ENCODE data around the gene ZNF407. TPM values are rescaled to one million over a fixed set of nuclear protein-coding genes. Genes with fewer than 3 reads are reported as not detected.

The ZNF407 gene
- polyA plus RNA-seq, 6 donors from 2014 or later = 1.6 to 9.5 (median 4.9) TPM

- no peak for ATAC-seq (ENCODE audit: low read depth in 2 of 2)
- Mint-ChIP-seq H3K27me3 (no peaks in the 10 kb centered on the region), H3K27ac (peak overlapping the region in 1 of 6 donors; percentile 84), H3K4me1 (peaks cover 0 to 13% (median 0%) of the 10 kb centered on the region in 3 donors), H3K36me3 (peaks cover 44 to 65% of the 10 kb centered on the region in 2 donors), H3K4me3 (no peak overlapping the region), H3K9me3 (peaks cover 0 to 20% (median 12%) of the 10 kb centered on the region in 7 donors)
- no peak for DNase-seq
Measured at GRCh38 chr18:74674487-74674886, 76.8 kb downstream of the ZNF407 start.

GRCh38 chr18:74679006-74679678 is 81.5 kb downstream of the ZNF407 start:
- H3K27ac Mint-ChIP-seq = peak overlapping the region in 1 of 6 donors; percentile 6
- no peak for DNase-seq
- ATAC-seq (ENCODE audit: low read depth in 2 of 2) = no peak
- H3K4me3 Mint-ChIP-seq = no peak overlapping the region
- peaks cover 34 to 48% of the 10 kb centered on the region in 2 donors for H3K36me3 Mint-ChIP-seq
- H3K4me1 Mint-ChIP-seq = peaks cover 0 to 6% (median 4%) of the 10 kb centered on the region in 3 donors
- no peaks in the 10 kb centered on the region for H3K27me3 Mint-ChIP-seq
- H3K9me3 Mint-ChIP-seq = peaks cover 0 to 20% (median 12%) of the 10 kb centered on the region in 7 donors

GRCh38 chr18:74679679-74680076 is 82.0 kb downstream of the ZNF407 start:
- Mint-ChIP-seq H3K36me3 (peaks cover 34 to 43% of the 10 kb centered on the region in 2 donors), H3K27me3 (no peaks in the 10 kb centered on the region), H3K9me3 (peaks cover 0 to 20% (median 12%) of the 10 kb centered on the region in 7 donors), H3K27ac (peak overlapping the region in 1 of 6 donors; percentile 6), H3K4me3 (no peak overlapping the region), H3K4me1 (peaks cover 0 to 6% (median 4%) of the 10 kb centered on the region in 3 donors)
- DNase-seq = no peak
- ATAC-seq (ENCODE audit: low read depth in 2 of 2) = no peak

- Mint-ChIP-seq H3K4me3 (no peak overlapping the region), H3K27ac (no peak overlapping the region), H3K4me1 (peaks cover 0 to 8% (median 6%) of the 10 kb centered on the region in 3 donors), H3K9me3 (peaks cover 0 to 12% (median 5%) of the 10 kb centered on the region in 7 donors), H3K36me3 (peaks cover 41 to 43% of the 10 kb centered on the region in 2 donors), H3K27me3 (no peaks in the 10 kb centered on the region)
- ATAC-seq (ENCODE audit: low read depth in 2 of 2) (no peak), DNase-seq (no peak)
Measured at GRCh38 chr18:74682141-74682990, 84.7 kb downstream of the ZNF407 start.

- Mint-ChIP-seq H3K4me1 (peaks cover 0 to 8% (median 6%) of the 10 kb centered on the region in 3 donors), H3K27me3 (no peaks in the 10 kb centered on the region), H3K27ac (no peak overlapping the region), H3K36me3 (peaks cover 35 to 37% of the 10 kb centered on the region in 2 donors), H3K4me3 (no peak overlapping the region), H3K9me3 (peaks cover 0 to 7% (median 0%) of the 10 kb centered on the region in 7 donors)
- no peak for DNase-seq
- ATAC-seq (ENCODE audit: low read depth in 2 of 2) = no peak
Measured at GRCh38 chr18:74682991-74683297, 85.3 kb downstream of the ZNF407 start.

GRCh38 chr18:74683573-74683972 is 85.9 kb downstream of the ZNF407 start:
- no peaks in the 10 kb centered on the region for H3K27me3 Mint-ChIP-seq
- ATAC-seq (ENCODE audit: low read depth in 2 of 2) (no peak), DNase-seq (no peak)
- peaks cover 0 to 8% (median 6%) of the 10 kb centered on the region in 3 donors for H3K4me1 Mint-ChIP-seq
- H3K36me3 Mint-ChIP-seq = peaks cover 28 to 31% of the 10 kb centered on the region in 2 donors
- H3K9me3 Mint-ChIP-seq = peaks cover 0 to under 1% (median 0%) of the 10 kb centered on the region in 7 donors
- no peak overlapping the region for H3K27ac Mint-ChIP-seq
- H3K4me3 Mint-ChIP-seq = no peak overlapping the region

GRCh38 chr18:74689251-74689650 is 91.6 kb downstream of the ZNF407 start:
- peaks cover 0 to 13% (median 12%) of the 10 kb centered on the region in 3 donors for H3K4me1 Mint-ChIP-seq
- ATAC-seq (ENCODE audit: low read depth in 2 of 2) = no peak
- no peaks in the 10 kb centered on the region for H3K27me3 Mint-ChIP-seq

GRCh38 chr18:74692367-74693013 is 94.8 kb downstream of the ZNF407 start:
- Mint-ChIP-seq H3K36me3 (peaks cover 0 to 10% of the 10 kb centered on the region in 2 donors), H3K27ac (no peak overlapping the region), H3K9me3 (no peaks in the 10 kb centered on the region), H3K27me3 (no peaks in the 10 kb centered on the region), H3K4me1 (peaks cover 0 to 12% (median 9%) of the 10 kb centered on the region in 3 donors), H3K4me3 (no peak overlapping the region)
- DNase-seq (no peak), ATAC-seq (ENCODE audit: low read depth in 2 of 2) (no peak)

More at GRCh38 chr18:74689251-74689650, 91.6 kb downstream of the ZNF407 start:
- no peaks in the 10 kb centered on the region for H3K9me3 Mint-ChIP-seq
- H3K36me3 Mint-ChIP-seq = peaks cover 15 to 25% of the 10 kb centered on the region in 2 donors
- no peak overlapping the region for H3K4me3 Mint-ChIP-seq
- H3K27ac Mint-ChIP-seq = no peak overlapping the region
- DNase-seq = no peak

GRCh38 chr18:74694436-74694835 is 96.8 kb downstream of the ZNF407 start:
- Mint-ChIP-seq H3K4me1 (peaks cover 0 to 16% (median 9%) of the 10 kb centered on the region in 3 donors), H3K27me3 (no peaks in the 10 kb centered on the region), H3K9me3 (no peaks in the 10 kb centered on the region), H3K4me3 (no peak overlapping the region), H3K27ac (no peak overlapping the region), H3K36me3 (peaks cover 0 to 10% of the 10 kb centered on the region in 2 donors)
- ATAC-seq (ENCODE audit: low read depth in 2 of 2) = no peak
- no peak for DNase-seq

GRCh38 chr18:74695170-74695569 is 97.5 kb downstream of the ZNF407 start:
- Mint-ChIP-seq H3K27me3 (no peaks in the 10 kb centered on the region), H3K27ac (peak overlapping the region in 1 of 6 donors; percentile 8), H3K4me1 (peaks cover 0 to 16% (median 5%) of the 10 kb centered on the region in 3 donors), H3K36me3 (peaks cover 0 to 10% of the 10 kb centered on the region in 2 donors), H3K9me3 (no peaks in the 10 kb centered on the region), H3K4me3 (no peak overlapping the region)
- ATAC-seq (ENCODE audit: low read depth in 2 of 2) = no peak
- no peak for DNase-seq

GRCh38 chr18:74698881-74699280 is 101.2 kb downstream of the ZNF407 start:
- ATAC-seq (ENCODE audit: low read depth in 2 of 2) = no peak
- no peak for DNase-seq
- no peak overlapping the region for H3K27ac Mint-ChIP-seq
- no peak overlapping the region for H3K4me3 Mint-ChIP-seq
- H3K27me3 Mint-ChIP-seq = no peaks in the 10 kb centered on the region
- no peaks in the 10 kb centered on the region for H3K9me3 Mint-ChIP-seq
- H3K4me1 Mint-ChIP-seq = peaks cover 0 to 4% (median 4%) of the 10 kb centered on the region in 3 donors
- peaks cover 8 to 9% of the 10 kb centered on the region in 2 donors for H3K36me3 Mint-ChIP-seq

GRCh38 chr18:74699455-74699854 is 101.8 kb downstream of the ZNF407 start:
- Mint-ChIP-seq H3K4me3 (no peak overlapping the region), H3K27me3 (no peaks in the 10 kb centered on the region), H3K4me1 (peaks cover 0 to 4% (median 4%) of the 10 kb centered on the region in 3 donors), H3K27ac (no peak overlapping the region), H3K9me3 (no peaks in the 10 kb centered on the region), H3K36me3 (peaks cover 2 to 9% of the 10 kb centered on the region in 2 donors)
- no peak for DNase-seq
- ATAC-seq (ENCODE audit: low read depth in 2 of 2) = no peak

GRCh38 chr18:74702950-74703349 is 105.3 kb downstream of the ZNF407 start:
- Mint-ChIP-seq H3K4me3 (no peak overlapping the region), H3K27me3 (no peaks in the 10 kb centered on the region), H3K27ac (peak overlapping the region in 2 of 6 donors; percentile 33 to 88), H3K9me3 (no peaks in the 10 kb centered on the region), H3K4me1 (peaks cover 0 to 4% (median 4%) of the 10 kb centered on the region in 3 donors), H3K36me3 (peaks cover 0 to 9% of the 10 kb centered on the region in 2 donors)
- DNase-seq = no peak
- ATAC-seq (ENCODE audit: low read depth in 2 of 2) = no peak
